Erythroblast (primary cell): ENCODE data around the gene PRXL2A.

ENCODE experiments used
- DNase-seq, 2 experiments: peaks; one replicate each; lab custom pipeline; 2025; lab: John Stamatoyannopoulos, UW
- GATA1 ChIP-seq: IDR thresholded peaks from 2 replicates; pipeline ENCODE4 v1.6.1; 2011; ENCODE audit warnings: low read depth, mild to moderate bottlenecking, control low read depth, low read length, moderate library complexity
- POLR2A ChIP-seq: IDR thresholded peaks from 2 replicates; pipeline ENCODE4 v1.6.1; 2011; ENCODE audit warnings: mild to moderate bottlenecking, low read length

The PRXL2A gene

DNA sequence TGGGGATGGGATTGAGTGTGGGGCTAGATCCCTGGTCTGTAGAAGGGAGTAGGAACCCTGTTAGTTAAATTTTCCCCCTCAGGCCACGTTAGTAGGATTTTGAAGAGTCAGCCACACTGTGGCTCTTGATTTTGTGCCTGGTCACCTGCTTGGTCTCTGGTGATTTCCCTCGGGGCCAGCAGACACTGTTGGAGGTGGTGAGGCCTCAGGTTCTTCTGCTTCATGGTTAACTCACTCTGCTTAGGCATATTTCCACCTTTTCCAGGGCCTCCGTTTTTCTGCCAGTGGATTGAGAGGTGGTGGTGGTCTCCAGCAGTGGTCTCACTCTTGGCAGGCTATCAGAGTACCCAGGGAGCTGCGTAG, 49.9 kb downstream of the PRXL2A start:
- DNase-seq = no peak
- TF ChIP-seq POLR2A (no peak), GATA1 (no peak)

- no peak for DNase-seq
- TF ChIP-seq POLR2A = no peak
Observed at GRCh38 chr10:80458638-80459037, 50.3 kb downstream of the PRXL2A start.

- DNase-seq = peak; percentile 86 to 88
- TF ChIP-seq POLR2A = peak; percentile 61
- TF ChIP-seq GATA1 = no peak
Observed at GRCh38 chr10:80459047-80459865, 50.9 kb downstream of the PRXL2A start.

DNA sequence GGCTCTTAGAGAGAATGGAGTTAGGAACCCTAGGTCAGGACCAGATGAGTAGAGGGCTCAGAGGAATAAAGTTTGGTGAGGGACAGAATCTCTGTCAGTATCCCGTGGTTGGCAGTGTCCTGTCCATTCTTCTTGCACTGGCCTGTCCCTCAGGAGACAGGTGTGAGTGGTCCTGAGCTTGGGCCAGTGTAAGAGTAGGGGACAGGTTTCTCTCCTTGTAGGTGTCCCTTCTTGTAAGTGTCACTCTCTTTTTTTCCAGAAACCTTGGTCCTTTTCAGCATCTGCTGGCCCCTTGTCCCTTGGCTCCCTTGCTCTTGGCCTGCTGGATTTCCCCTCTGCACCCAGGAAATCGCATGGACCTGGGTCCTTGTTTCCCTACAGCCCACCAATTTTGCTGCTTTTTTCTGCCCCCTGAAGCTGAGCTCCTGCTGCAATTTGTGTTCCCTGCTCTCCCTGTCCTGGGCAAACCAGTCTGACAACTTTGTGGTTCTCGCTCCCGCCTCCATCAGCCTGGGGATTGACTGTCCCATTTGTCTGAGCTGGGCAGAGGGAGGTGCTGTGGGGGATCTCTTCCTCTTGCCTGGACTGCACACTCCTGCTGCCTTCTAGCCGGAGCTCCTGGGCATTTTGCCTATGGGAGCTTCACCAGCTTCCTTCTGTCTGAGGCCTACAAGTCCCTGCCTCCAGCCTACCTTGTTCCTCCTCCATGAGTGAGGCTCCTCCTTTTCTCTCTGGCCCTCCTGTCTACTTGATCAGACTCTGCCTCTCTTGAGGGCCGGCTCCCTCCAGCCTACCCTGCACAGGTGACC, 52.3 kb downstream of the PRXL2A start:
- TF ChIP-seq GATA1 (no peak), POLR2A (no peak)
- no peak for DNase-seq

DNA sequence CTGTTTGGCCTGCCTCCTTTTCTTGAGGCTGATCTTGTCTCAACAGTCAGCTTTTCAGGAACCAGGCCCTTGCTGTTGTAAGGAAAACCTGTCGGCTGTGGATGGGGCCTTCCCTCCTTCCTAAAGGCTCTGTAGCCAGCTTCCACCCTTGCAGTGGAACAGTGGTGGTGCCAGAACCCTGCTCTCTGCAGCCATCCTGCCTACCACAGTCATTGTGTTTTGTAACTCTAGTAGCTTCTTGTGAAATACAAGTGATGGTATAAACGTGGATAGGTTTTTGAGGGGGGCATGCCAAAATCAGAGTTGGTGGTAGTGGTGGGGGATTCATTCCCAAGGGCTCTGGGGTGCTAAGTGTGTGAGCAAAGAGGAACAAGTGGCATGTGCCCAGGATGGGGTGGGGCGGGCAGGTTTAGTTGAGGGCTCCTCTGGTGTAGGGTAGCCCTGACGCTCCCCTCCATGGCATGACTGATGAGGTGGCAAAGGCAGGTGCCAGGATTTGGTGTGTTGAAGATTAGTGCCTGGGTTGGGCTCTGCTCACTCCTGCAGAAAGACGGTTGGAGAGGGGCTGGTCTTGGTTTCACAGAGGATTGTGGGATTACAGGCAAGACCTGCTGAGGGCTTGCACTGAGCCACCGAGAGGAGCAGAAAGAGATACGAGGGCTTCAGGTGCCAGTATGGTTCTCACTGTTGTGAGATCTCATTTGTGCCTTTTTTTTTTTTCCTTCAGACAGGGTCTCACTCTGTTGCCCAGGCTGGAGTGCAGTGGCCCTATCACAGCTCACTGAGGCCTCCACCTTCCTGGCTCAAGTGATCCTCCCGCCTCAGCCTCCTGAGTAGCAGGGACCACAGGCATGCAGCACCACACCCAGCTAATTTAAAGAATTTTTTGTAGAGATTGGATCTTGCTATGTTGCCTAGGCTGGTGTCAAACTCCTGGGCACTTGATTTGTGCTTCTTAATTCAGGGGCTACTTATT, 53.1 kb downstream of the PRXL2A start:
- DNase-seq = no peak

GRCh38 chr10:80462299-80462980, 54.1 kb downstream of the PRXL2A start:
- no peak for DNase-seq
- TF ChIP-seq POLR2A (no peak), GATA1 (no peak)

More for the DNA sequence above, 53.1 kb downstream of the PRXL2A start:
- no peak for TF ChIP-seq POLR2A
- TF ChIP-seq GATA1 = no peak

DNA sequence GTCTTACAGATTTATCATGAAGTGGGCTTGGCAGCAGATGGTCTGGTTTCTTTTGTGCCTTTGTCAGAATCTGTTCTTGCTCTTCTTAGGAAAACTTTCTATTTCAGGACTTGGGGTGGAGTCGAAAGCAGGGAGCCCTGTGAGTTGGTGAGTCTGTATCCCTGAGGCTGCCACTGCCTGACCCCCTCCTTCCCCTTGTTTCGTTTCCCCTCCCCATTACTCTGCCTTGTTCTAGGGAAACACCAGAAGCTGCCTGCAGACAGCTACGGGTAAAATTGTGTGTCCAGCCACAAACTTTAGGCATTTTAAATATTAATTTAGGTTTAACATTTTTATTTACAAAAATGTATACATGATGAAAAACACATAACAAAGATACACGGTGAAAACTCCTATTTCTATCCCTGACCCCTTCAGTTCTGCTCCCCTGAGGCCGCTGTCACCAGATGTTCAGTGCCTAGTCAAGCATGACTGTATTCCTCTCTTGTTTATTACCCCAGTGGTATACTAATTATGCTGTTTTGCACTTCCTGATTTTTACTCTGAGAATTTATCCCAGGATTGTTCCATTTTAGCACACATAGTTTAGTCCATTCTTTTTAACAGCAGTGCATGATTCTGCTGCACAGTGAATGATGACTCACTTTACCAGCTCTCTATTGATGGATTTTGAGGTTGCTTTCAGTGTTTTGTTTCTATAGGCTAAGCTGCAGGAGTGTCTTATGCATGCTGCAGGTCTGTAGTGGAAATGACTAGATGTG, 54.8 kb downstream of the PRXL2A start:
- no peak for DNase-seq
- no peak for TF ChIP-seq GATA1

DNA sequence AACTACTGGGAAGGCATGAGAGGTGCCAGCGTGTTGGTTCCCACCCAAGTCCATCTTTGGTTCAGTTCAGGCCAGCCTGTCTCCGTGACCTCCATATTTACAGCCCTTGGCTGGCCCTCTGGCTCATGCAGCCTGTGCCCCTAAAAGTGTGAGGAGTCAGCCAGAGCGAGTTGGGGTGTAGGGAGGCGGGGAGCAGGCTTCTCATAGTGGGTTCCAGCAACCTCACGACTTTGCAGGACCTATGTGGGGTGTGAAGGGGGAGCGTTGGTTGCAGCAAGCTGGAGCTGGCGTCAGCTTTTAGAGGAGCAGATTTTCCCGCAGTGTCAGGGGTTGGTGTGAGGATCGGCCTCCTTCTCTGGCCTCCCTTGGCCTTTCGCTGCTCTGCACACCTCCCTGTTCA, 55.5 kb downstream of the PRXL2A start:
- no peak for DNase-seq
- TF ChIP-seq POLR2A = no peak
- TF ChIP-seq GATA1 = no peak

- TF ChIP-seq POLR2A (no peak), GATA1 (no peak)
- DNase-seq = no peak
Observed at GRCh38 chr10:80464557-80465450, 56.5 kb downstream of the PRXL2A start.

GRCh38 chr10:80465451-80465835, 57.1 kb downstream of the PRXL2A start:
- DNase-seq = no peak
- TF ChIP-seq GATA1 (no peak), POLR2A (no peak)

GRCh38 chr10:80465839-80466590, 57.7 kb downstream of the PRXL2A start:
- peak in 1 of 2 experiments; percentile 29 for DNase-seq
- TF ChIP-seq POLR2A (no peak), GATA1 (no peak)
